HepG2 (cell line): Measurements from ENCODE around the gene KLF11. TPM values are rescaled to one million over a fixed set of nuclear protein-coding genes. Genes with fewer than 3 reads are reported as not detected.

Source experiments
- ATF1 ChIP-seq: IDR thresholded peaks from 2 replicates; pipeline ENCODE4 v1.6.1; 2016; ENCODE audit warnings: mild to moderate bottlenecking, control low read depth
- CEBPB ChIP-seq: IDR thresholded peaks from 2 replicates; pipeline ENCODE4 v1.6.1; 2011; ENCODE audit warnings: low read depth, low read length, improper control_type of control experiment, borderline replicate concordance
- CHD2 ChIP-seq: IDR thresholded peaks from 2 replicates; pipeline ENCODE4 v1.6.1; 2011; ENCODE audit warnings: low read depth, low read length, improper control_type of control experiment
- FOXP1 ChIP-seq, 2 experiments: fragments of 450-650 bp in 1 of 2; IDR thresholded peaks; 2 replicates each; pipeline ENCODE4 v1.6.1; 2017 to 2018; ENCODE audit warnings: antibody characterized with exemption in 1 of 2
- GPN1 ChIP-seq: sonication (generic); formaldehyde crosslinking; IDR thresholded peaks from 2 replicates; pipeline ENCODE4 v1.5.1; 2020; ENCODE audit warnings: missing genetic modification reagents, borderline replicate concordance
- HMGA1 ChIP-seq: sonication (generic); formaldehyde crosslinking; conservative IDR thresholded peaks from 2 replicates; pipeline ENCODE4 v1.4.0; 2020; ENCODE audit warnings: missing genetic modification reagents
- HNRNPL ChIP-seq: fragments of 200-400 bp; formaldehyde crosslinking; IDR thresholded peaks from 2 replicates; pipeline ENCODE4 v1.6.1; 2017; ENCODE audit warnings: mild to moderate bottlenecking, low read depth, low read length
- HNRNPLL ChIP-seq: fragments of 200-400 bp; formaldehyde crosslinking; IDR thresholded peaks from 2 replicates; pipeline ENCODE4 v1.6.1; 2017; ENCODE audit warnings: mild to moderate bottlenecking, low read depth, low read length; ENCODE audit not compliant: poor library complexity, severe bottlenecking
- KDM1A ChIP-seq: IDR thresholded peaks from 2 replicates; pipeline ENCODE4 v1.6.1; 2016; ENCODE audit warnings: missing compliant biosample characterization
- NFE2L1 ChIP-seq: sonication (generic); formaldehyde crosslinking; IDR thresholded peaks from 2 replicates; pipeline ENCODE4 v1.4.0; 2020; ENCODE audit warnings: missing genetic modification reagents, mild to moderate bottlenecking, borderline replicate concordance
- NFIC ChIP-seq: IDR thresholded peaks from 2 replicates; pipeline ENCODE4 v1.6.1; 2012; ENCODE audit warnings: mild to moderate bottlenecking, low read length, inconsistent platforms
- POLR2AphosphoS5 ChIP-seq: IDR thresholded peaks from 2 replicates; pipeline ENCODE4 v1.6.1; 2012; ENCODE audit warnings: low read depth, low read length
- RAD21 ChIP-seq: fragments of 450-650 bp; formaldehyde crosslinking; IDR thresholded peaks from 2 replicates; pipeline ENCODE4 v1.5.0; 2020; ENCODE audit warnings: mild to moderate bottlenecking
- RBAK ChIP-seq: sonication (generic); formaldehyde crosslinking; IDR thresholded peaks from 2 replicates; pipeline ENCODE4 v1.5.1; 2020; ENCODE audit warnings: mild to moderate bottlenecking, missing genetic modification reagents
- RELA ChIP-seq: sonication (generic); formaldehyde crosslinking; IDR thresholded peaks from 2 replicates; pipeline ENCODE4 v1.4.0; 2020; ENCODE audit warnings: missing genetic modification reagents
- SAP130 ChIP-seq: IDR thresholded peaks from 2 replicates; pipeline ENCODE4 v1.6.1; 2016; ENCODE audit warnings: low read depth
- SNRNP70 ChIP-seq: fragments of 200-400 bp; formaldehyde crosslinking; IDR thresholded peaks from 2 replicates; pipeline ENCODE4 v1.6.1; 2017; ENCODE audit warnings: mild to moderate bottlenecking, low read depth, low read length, moderate library complexity
- ZNF276 ChIP-seq: sonication (generic); formaldehyde crosslinking; IDR thresholded peaks from 2 replicates; pipeline ENCODE4 v1.4.0; 2020; ENCODE audit warnings: mild to moderate bottlenecking, low read depth, missing genetic modification reagents
- ZNF326 ChIP-seq: sonication (generic); formaldehyde crosslinking; IDR thresholded peaks from 2 replicates; pipeline ENCODE4 v1.4.0; 2020; ENCODE audit warnings: missing genetic modification reagents, borderline replicate concordance
- ZNF414 ChIP-seq: sonication (generic); formaldehyde crosslinking; IDR thresholded peaks from 2 replicates; pipeline ENCODE4 v1.5.0; 2020; ENCODE audit warnings: missing genetic modification reagents
- ZNF432 ChIP-seq: sonication (generic); formaldehyde crosslinking; IDR thresholded peaks from 2 replicates; pipeline ENCODE4 v1.5.0; 2020; ENCODE audit warnings: missing genetic modification reagents, mild to moderate bottlenecking, borderline replicate concordance
- ZNF713 ChIP-seq: sonication (generic); formaldehyde crosslinking; IDR thresholded peaks from 2 replicates; pipeline ENCODE4 v1.4.0; 2020; ENCODE audit warnings: mild to moderate bottlenecking, missing genetic modification reagents
- ZNF775 ChIP-seq: sonication (generic); formaldehyde crosslinking; IDR thresholded peaks from 2 replicates; pipeline ENCODE4 v1.4.0; 2020; ENCODE audit warnings: missing genetic modification reagents, mild to moderate bottlenecking, moderate library complexity, borderline replicate concordance
- polyA plus RNA-seq, 8 experiments: library from polyadenylated mRNA; depleted of rRNA in 3 of 8; stranded (reverse) in 7 of 8; unstranded in 1 of 8; fragments of >200 nt; fragmentation: Illumina TruSeq in 4 of 8; extraction: Trizol in 4 of 8; gene quantifications; 2 replicates each; pipeline versions ENCODE4 v1.2.1 to v1.2.3, GENCODE V29; 2011 to 2016; ENCODE audit warnings: low read depth in 4 of 8, missing spikeins in 1 of 8, mixed read lengths in 1 of 8; ENCODE audit not compliant: insufficient read depth in 1 of 8
- total RNA-seq, 5 experiments: library from RNA; depleted of rRNA; stranded (reverse); fragments of >200 nt; fragmentation: Illumina TruSeq; extraction: Trizol; gene quantifications; 2 replicates each; pipeline ENCODE4 v1.2.3, GENCODE V29; 2016; ENCODE audit warnings: low read depth in 1 of 5
- TF ChIP-seq, protein P1 (sequence below): conservative IDR thresholded peaks from 2 replicates; pipeline ENCODE4 v1.6.1; 2018; ENCODE audit warnings: missing genetic modification reagents
- TF ChIP-seq, protein P2 (sequence below): sonication (generic); formaldehyde crosslinking; IDR thresholded peaks from 2 replicates; pipeline ENCODE4 v1.9.0; 2021; ENCODE audit warnings: missing genetic modification reagents, borderline replicate concordance

Gene KLF11
- total and polyA plus RNA-seq, 2 of the 13 experiments (the other 11 are each of a cell fraction or from before 2014, with no cell fraction given): 2.5 to 11.8 TPM

- no peak for TF ChIP-seq ZNF276 (CRISPR knock-in tag)
- TF ChIP-seq KDM1A (CRISPR knock-in tag): no peak
- TF ChIP-seq ZNF432 (CRISPR knock-in tag): no peak
- TF ChIP-seq HMGA1 (CRISPR knock-in tag): no peak
- no peak for TF ChIP-seq NFIC
- TF ChIP-seq RELA (CRISPR knock-in tag): no peak
- TF ChIP-seq GPN1 (CRISPR knock-in tag): no peak
- no peak for TF ChIP-seq NFE2L1 (CRISPR knock-in tag)
- TF ChIP-seq SNRNP70: no peak
- TF ChIP-seq ATF1 (CRISPR knock-in tag): no peak
- TF ChIP-seq CHD2: no peak
- no peak for TF ChIP-seq ZNF775 (CRISPR knock-in tag)
- TF ChIP-seq ZNF326: no peak
- no peak for TF ChIP-seq POLR2AphosphoS5
- TF ChIP-seq FOXP1 (IDR thresholded peaks at IDR 0.05): no peak
- no peak for TF ChIP-seq FOXP1 (CRISPR knock-in tag; IDR thresholded peaks at IDR 0.05)
- TF ChIP-seq ZNF414: no peak
- TF ChIP-seq HNRNPLL: no peak
- peak; percentile 86 for TF ChIP-seq RAD21 (CRISPR knock-in tag)
- peak; percentile 60; the same call in 1 of the 2 replicates for TF ChIP-seq CEBPB
- no peak for TF ChIP-seq ZNF713 (CRISPR knock-in tag)
- TF ChIP-seq, protein P1, sequence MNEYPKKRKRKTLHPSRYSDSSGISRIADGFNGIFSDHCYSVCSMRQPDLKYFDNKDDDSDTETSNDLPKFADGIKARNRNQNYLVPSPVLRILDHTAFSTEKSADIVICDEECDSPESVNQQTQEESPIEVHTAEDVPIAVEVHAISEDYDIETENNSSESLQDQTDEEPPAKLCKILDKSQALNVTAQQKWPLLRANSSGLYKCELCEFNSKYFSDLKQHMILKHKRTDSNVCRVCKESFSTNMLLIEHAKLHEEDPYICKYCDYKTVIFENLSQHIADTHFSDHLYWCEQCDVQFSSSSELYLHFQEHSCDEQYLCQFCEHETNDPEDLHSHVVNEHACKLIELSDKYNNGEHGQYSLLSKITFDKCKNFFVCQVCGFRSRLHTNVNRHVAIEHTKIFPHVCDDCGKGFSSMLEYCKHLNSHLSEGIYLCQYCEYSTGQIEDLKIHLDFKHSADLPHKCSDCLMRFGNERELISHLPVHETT: no peak
- peak; percentile 56; the same call in 1 of the 2 replicates for TF ChIP-seq SAP130
- no peak for TF ChIP-seq RBAK (CRISPR knock-in tag)
- TF ChIP-seq, protein P2, sequence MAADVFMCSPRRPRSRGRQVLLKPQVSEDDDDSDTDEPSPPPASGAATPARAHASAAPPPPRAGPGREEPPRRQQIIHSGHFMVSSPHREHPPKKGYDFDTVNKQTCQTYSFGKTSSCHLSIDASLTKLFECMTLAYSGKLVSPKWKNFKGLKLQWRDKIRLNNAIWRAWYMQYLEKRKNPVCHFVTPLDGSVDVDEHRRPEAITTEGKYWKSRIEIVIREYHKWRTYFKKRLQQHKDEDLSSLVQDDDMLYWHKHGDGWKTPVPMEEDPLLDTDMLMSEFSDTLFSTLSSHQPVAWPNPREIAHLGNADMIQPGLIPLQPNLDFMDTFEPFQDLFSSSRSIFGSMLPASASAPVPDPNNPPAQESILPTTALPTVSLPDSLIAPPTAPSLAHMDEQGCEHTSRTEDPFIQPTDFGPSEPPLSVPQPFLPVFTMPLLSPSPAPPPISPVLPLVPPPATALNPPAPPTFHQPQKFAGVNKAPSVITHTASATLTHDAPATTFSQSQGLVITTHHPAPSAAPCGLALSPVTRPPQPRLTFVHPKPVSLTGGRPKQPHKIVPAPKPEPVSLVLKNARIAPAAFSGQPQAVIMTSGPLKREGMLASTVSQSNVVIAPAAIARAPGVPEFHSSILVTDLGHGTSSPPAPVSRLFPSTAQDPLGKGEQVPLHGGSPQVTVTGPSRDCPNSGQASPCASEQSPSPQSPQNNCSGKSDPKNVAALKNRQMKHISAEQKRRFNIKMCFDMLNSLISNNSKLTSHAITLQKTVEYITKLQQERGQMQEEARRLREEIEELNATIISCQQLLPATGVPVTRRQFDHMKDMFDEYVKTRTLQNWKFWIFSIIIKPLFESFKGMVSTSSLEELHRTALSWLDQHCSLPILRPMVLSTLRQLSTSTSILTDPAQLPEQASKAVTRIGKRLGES: no peak
- TF ChIP-seq HNRNPL: no peak
Observed at GRCh38 chr2:10072656-10073480, 29.5 kb downstream of the KLF11 start (continued).
